Measurements from ENCODE around the gene DISC1.
"Not testable (repeated sequence)": the region's sequence is repeated elsewhere in the genome, so short reads cannot be mapped to it uniquely, and the experiment has no call there.

The DISC1 gene

DNA sequence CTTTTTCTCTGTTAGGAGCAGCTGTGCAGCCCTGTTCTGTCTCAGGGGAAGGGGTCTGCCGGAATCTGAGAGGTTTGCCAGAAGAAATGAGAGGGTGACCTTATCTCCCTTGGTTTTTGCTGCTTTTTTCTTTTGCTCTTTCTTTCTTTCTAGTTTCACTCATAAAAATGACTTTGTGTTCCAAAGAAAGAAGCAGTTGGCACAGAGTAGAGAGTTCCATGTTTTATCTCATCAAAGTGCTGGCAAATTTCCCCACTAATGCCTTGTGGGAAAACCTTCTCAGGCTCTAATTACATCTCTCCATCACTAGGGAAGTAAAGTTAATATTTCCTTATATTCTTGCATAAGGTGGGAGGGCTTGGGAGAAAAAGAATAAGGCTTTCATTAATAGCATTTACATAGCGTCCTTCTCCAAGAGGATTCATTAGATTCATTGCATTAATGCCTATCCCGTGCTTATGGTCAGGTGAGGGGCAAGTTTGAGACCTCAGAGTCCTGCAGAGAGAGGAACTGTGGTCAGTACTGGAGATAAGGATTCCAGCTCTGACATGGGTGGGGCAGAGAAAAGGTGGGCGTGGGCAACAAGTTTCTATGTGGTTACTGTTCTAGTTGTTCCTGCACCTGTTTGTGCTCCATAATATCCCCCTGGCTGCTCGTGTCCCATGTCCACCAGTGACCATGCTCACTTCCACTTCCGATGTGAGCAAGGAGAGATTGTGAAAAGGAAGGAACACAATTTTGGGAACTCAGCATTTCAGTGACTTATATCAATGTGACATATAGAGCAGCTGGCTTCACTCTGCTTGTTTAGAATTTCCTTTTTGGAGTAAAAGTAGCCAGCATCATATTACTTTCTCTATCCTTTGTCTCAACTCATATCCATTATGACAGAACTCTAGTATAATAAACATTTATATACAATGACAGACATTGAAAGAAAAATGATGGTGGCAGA lies 79.5 kb downstream of the DISC1 start:
- no peak for DNase-seq

GRCh38 chr1:231706934-231707333 lies 80.3 kb downstream of the DISC1 start:
- DNase-seq: no peak

DNA sequence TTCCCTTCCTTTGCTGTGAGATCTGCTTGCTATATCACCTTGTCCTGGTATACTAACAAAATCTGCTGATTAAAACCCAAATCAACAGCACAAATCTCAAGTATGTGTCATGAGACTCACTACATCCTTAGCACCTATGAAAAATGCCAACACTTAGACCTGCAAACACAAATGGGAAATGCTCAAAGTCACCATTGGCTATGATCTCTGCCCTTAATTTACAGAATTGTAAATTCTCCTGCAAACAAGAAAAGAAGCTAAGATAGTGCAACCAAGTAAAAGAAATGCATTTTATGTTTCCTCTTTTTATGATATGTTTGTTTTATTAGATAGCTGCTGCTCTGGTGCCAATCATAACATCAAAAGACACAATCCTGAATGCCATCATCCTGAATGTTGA lies 80.8 kb downstream of the DISC1 start:
- no peak for DNase-seq

DNA sequence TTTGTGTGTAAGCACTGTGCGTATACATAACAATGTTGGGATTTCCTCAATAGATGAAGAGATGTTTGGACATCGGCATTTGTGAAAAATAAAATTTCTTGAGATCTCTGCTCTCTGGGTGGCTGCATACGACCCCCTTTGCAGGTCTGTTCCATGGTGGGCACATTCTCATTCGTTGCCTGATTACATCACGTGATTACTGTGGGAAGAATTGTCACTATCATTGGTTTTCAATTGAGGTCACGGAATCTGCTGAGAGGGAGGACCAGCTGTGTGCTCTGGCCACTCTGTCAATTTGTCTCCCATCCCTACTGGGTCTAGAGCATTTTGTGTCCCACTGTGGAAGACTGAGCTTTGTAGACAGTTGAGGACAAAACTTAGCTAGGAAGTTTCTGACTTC lies 81.8 kb downstream of the DISC1 start:
- DNase-seq: no peak

- no peak for DNase-seq
Measured at GRCh38 chr1:231714440-231714839, 87.8 kb downstream of the DISC1 start.

DNA sequence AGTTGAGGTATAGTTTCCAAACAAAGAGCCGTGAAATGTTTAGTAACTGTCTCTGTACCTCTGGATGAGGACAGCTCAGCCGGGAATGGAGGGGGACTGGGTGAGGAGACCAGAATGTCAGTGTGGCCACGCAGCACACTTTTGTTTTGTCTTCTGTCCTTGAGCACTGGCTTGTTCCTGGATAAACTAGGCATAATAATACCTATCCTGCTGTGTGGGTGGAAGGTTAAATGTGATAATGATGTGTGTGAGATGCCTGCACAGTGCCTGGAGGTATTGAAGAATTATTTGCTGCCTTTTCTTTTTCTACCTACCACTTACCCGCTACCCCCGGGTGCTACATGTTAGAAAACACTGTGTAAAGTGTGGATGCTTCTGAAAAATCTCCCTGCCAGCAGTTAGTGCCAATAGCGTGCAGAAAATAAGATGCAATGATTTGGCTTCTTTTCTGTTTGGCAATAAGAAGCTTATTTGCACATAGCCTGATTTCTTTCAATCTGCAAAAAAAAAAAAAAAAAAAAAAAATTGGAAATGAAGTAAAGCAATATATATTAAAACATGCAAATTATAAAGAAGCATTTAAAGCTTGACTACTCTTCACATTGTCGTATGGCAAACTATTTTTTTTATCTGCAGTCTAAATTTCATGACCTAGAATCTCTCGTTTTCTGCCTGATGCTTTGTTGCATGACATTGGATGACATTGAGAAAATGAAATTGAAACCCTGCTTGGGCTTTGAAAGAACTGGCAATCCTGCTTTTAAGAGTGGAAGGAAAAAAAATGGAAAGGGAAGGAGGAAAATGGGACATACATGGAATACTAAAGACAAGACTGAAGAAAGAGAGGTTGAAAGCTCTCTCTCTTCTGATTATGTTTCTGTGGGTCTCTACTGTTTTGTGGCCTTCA lies 89.5 kb downstream of the DISC1 start:
- no peak for DNase-seq

- no peak for DNase-seq
Measured at GRCh38 chr1:231716879-231717278, 90.3 kb downstream of the DISC1 start.

DNA sequence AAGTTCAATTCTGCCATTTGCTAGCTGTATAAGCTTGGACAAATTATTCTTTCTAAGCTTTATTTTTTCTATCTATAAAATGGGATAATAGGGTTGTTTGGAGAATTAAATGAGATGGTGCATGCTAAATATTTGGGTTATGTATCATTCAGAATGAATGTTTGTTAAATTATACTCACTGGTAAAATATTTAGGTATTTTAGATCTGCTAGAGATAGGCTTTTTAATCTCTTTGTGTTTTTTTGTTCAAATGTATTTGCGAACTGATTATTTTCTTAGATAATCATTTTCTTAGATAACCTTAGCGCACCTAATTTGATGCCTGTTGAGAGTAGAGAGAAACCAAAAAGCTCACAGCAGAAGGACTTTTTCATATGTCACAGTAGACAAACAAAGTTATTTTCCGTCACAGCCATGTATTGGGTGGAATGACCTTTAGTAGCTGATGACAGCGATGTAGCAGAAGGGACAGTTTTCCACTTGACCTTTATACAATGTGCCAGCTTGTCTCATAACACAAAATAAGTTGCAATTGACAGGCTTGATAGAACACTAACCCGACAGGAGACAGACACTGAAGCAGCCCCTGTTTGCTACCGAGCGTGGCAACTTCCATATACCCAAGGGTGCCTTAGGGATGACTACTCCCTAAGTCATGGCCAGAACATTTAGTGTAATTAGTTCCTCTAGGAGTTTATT lies 93.0 kb downstream of the DISC1 start:
- no peak for DNase-seq

DNA sequence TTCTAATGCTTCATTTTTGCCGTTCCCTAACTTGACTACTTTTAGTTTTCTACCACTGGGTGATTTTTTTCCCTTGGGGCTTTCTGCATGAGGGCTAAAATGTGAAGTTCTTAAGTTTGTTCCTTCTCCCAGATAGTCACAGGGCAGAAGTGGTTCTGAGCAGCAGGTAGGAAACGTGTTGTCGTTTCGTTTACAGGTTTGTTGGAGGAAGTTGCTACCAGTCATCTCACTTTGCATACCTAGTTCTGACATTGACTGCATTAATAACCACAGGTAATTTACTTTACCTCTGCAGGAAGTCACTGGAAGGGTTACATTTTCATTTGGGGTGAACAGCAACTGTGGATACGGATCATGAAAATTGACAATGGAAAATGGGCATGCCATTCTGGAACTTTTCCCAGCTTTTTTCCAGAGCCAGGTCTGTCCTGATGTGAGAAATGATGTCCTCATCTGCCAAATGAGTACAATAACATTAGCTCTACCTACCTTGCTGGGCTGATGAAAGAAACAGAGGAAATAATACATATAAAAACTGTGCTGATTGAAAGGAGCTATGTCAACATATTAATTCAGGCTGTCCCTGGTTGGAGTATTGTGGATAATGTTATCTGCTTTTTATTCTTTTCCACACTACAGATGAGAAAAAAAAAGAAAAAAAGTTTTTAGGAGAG lies 94.2 kb downstream of the DISC1 start:
- no peak for DNase-seq

GRCh38 chr1:231721436-231721835 lies 94.8 kb downstream of the DISC1 start:
- no peak for DNase-seq

DNA sequence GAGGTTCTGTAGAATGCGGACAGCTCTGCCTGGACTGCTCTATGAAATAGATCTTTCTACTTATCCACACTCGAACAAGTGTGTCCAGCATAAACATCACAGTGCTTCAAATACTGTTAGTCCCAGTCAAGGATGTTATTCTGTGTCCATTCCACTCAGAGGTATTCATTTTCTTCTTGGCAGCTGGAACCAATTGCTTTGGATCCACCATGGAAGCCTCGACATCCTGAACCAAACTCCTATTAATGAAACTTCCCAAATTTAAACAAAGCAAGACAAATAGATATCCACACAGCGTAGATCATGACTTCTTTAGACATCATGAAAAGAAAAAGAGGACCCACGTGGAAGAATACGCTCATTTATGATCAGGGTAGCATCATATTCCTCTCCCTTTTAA lies 95.8 kb downstream of the DISC1 start:
- DNase-seq: no peak

DNA sequence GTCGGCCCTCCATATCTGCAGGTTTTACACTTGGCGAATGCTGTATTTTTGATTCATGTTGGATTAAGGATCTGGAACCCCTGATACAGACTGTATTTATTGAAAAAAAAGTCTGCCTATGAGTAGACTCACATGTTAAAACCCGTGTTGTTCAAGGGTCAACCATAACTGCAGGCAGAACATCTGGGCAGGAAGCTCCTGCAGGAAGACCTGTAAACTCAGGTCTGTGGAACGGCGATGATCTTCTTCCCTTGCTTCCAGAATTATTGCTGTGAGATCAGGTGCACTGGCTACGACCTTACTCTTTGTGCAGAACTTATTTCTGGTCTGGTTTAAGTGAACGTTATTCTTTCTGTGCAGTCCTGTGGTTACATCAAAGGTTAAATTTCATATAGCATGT lies 96.6 kb downstream of the DISC1 start:
- DNase-seq: no peak

GRCh38 chr1:231724041-231724440 lies 97.5 kb downstream of the DISC1 start:
- DNase-seq: no peak

DNA sequence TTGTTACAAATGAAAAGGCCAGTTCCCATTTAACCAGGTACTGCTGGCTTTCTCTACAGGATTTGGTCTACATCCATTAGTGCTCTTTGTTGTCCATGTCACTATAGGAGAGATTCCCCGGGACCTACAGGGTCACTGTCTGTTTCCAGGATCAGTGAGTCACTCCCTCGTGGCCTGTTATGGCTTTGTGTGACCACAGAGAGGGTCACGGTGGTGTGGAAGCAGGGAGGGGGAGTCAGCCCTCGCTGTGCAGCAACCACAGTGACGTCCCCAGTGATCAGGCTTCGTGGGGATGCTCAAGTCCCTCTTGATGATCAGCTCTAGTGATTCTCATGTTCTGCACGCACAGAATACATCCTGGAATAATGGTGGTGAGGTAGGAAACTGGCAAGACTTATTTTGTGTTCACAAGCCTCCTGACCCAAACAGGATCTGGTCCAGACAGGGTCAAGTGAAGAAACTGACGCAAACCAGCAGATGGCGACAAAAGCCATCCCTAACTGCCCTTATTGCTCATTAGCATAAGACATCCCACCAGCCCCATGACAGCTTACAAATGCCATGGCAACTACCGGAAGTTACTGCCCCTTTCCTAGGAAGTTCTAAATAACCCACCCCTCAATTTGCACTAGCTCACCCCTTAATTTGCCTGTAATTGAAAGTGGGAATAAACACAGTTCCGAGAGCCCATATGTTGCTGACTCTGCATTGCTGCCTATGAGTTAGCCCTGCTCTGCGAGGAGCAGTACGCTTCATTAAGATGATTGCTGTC lies 98.5 kb downstream of the DISC1 start:
- peak; percentile 53 for DNase-seq

DNA sequence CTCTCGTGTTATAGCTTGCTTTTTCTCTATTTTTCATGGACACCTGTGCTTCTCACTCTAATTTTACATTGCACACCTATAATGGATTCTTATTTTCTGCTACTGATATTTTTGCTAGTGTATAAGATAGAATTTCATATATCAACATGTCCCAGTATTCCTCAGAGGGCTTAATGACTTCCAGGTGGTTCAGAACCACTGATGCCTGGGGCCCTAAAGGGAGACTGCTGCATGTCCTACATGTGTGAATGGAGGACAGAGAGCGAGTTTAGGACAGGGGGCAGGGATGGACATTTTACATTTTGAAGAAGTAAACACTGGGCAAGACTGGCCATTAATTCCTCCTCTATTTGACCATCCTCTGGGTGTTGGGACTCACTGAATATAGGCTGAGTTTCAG lies 100.6 kb downstream of the DISC1 start:
- DNase-seq: no peak

- DNase-seq: not testable (repeated sequence)
Measured at GRCh38 chr1:231728987-231729386, 102.4 kb downstream of the DISC1 start.

DNA sequence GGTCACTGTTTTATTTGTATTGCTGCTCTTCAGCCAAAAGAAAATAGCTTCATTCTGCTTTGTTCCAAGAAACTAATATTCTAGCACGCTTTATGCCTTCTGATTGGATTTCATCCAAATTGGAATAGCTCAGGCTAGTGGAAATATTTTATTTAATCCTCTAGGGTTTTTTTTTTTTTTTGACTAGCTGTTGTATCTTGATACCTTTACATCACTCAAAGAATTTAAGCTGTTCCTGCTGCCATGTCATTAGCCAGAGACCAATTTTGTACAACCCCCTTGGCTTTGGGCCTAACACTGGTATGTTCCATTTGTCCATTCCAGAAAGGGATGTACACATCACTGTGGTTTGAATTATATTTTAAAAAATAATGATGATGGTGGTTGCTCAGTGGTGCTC lies 103.0 kb downstream of the DISC1 start:
- no peak for DNase-seq

- no peak for DNase-seq
Measured at GRCh38 chr1:231731268-231731667, 104.7 kb downstream of the DISC1 start.

DNA sequence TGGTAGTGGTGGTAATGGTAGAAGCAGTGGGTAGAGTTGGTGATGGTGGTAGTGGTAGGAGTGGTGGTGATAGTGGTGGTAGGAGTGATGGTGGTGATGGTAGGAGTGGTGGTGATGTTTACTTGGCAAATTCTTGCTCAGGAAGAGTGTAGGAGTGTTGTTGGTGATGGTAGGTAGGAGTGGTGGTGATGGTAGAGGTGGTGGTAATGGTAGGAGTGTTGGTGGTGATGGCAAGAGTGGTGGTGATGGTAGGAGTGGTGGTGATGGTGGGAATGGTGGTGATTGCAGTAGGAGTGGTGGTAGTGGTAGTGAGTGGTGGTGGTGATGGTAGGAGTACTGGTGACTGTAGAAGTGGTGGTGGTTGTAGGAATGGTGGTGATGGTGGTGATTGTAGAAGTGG lies 106.5 kb downstream of the DISC1 start:
- DNase-seq: no peak

DNA sequence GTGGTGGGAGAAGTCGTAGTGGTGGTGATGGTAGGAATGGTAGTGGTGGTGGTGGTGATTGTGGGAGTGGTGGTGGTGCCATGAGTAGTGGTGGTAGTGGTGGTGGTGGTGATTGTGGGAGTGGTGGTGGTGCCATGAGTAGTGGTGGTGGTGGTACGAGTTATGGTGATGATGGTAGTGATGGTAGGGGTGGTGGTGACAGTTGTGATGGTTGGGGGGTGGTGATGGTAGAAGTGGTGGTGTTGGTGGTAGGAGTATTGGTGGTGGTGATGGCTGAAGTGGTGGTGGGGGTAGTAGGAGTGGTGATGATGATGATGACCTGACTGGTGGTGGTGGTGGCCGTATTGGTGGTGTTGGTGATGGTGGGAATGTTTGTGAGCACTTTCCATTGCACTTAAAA lies 107.1 kb downstream of the DISC1 start:
- no peak for DNase-seq

DNA sequence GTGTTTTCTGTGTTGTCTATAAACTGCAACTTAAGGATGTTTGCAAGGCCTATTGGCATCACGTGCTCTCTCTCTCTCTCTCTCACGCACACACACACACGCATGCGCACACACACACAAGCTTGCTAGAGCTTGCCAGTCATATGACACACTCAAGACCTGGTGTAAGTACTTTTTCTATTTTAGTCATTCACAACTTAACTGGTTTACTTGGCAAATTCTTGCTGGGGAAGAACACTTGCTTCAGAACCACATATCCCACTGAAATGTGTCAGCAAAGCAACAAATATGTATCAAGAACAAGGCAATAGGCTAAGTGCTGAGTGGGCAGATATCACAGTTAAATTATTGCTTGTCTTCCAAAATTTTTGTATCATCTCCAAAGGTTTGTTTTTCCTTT lies 107.8 kb downstream of the DISC1 start:
- DNase-seq: no peak

- no peak for DNase-seq
Measured at GRCh38 chr1:231735411-231735810, 108.8 kb downstream of the DISC1 start.

Data from NCI-H1694 treated with DMSO at 0.1 percent for 48 hours (cell line).